HG02623 (cell line): ENCODE results near the gene MEF2D.

Experiments used
- ATAC-seq: cut with Tn5 transposase; IDR thresholded peaks from one replicate; pipeline ENCODE4 v1.9.1; 2021; ENCODE audit warnings: moderate library complexity; ENCODE audit not compliant: unreplicated experiment

Gene MEF2D

DNA sequence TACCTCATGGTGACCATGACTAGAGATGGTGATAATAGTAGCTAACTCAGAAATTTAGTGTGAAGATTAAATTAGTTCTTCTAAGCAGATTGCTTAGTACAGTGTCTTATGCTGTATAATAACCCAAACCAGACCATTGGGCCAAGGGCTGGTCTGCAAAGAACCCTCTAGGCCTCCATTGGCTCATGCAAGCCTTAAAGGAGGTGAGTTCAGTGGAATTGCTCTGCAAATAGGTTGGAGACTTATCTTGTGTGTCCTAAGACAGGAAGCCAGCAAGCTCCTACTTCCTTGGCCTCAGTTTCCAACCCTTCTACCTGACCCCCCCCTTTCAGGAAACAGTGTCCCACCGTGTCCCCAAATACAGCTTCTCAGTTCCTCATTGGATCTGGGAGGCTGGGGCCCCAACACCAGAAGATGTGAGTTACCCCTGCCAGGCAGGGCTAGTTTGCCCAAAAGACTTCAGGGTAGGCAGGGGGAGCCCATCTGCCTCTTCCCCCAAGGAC lies 1.9 kb upstream of the MEF2D start:
- no peak for ATAC-seq

DNA sequence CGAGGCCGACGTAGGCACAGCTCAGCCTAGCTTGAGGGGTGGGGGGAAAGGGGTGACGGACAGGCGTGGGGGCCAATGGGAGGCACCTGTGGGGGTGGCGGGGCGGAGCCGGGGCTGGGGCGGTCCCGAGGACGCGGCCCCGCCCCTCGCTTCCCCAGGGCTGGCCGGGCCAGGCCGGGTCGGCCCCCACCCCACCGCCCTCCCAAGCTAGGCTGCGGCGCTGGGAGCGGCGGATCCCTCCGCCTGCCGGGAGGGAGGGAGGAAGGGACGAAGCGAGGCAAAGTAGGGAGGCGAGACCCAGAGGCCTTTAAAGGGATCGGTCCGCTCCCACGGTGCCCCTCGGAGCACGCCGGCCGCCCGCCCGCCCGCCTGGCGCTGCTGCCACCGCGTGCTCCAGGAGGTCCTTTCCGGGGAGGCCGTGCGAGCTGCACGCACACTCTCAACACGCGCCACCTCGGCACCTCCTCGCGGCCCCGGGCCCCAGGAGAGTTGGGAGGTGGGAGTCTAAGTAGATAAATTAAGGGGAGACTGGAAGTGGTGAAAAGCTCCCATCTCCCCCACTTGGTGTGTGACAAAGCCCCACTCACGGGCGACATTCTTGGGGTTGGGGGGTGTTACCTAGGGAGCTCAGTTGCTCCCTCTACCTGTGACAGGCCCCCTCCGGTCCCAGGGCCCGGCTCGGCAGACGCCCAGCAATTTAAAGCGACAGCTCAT lies 375 bp upstream of the MEF2D start:
- peak; percentile 49 for ATAC-seq

DNA sequence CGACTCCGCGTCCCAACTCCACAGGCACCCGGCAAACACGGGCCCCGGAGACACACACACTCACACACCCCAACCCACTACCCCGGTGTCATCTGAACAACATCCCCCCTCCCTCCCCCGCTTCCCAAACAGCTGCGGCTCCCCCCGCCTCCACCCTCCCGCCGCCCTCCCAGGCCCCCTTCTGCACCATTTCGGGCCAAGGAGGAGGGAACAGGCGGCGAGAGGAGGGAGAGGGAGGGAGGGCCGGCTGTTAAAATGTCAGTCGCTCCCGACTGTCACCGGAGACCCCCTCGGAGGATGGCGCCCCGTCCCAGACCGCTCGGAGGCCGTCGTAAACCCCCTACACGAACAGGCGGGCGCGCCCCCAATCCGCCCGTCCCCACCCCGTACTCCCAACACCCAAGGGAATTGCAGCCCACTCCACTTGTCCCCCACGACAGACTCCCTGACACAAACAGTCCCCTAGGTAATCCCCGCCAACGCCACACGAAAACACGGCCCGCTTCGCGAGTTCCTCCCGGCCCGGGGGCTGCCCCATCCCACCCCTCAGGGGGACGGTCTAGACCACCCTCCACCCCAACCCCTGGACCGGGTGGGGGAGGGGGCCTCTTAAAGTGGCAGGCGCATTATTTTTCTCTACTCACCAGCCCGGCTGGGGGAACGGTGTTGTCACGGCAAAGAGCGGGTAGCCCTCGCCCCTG lies 583 bp downstream of the MEF2D start:
- ATAC-seq, result peak; percentile 0

DNA sequence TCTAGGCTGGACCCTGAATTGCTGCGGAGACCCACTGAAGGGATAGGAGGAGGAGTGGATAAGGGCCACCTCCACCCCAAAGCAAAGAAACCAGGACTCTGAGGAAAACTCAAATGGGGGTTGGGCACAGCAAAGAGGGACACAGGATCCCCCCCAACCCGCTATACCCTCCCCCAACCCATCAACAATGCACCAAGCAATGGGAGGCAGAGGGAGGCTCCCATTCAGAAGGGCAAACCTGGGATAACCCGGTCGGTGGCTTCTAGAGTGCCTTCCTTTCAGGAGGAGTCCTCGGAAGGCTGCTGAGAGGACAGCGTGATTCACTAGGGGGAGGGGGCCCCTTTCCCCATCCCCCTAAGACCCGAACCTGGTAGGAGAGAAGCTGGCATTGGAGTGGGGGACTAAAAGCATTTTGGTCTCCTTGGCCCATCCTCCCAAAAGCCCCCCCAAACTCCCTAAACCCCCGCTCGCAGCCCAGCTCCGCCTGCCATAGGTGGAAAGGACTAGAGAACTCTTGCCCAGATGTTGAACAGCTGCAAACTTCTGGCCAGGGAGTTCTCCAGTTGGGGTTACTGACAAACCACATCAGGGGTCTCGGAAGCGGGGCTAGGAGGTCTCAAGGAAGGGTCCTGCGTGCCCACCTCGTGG lies 1.3 kb downstream of the MEF2D start:
- no peak for ATAC-seq

DNA sequence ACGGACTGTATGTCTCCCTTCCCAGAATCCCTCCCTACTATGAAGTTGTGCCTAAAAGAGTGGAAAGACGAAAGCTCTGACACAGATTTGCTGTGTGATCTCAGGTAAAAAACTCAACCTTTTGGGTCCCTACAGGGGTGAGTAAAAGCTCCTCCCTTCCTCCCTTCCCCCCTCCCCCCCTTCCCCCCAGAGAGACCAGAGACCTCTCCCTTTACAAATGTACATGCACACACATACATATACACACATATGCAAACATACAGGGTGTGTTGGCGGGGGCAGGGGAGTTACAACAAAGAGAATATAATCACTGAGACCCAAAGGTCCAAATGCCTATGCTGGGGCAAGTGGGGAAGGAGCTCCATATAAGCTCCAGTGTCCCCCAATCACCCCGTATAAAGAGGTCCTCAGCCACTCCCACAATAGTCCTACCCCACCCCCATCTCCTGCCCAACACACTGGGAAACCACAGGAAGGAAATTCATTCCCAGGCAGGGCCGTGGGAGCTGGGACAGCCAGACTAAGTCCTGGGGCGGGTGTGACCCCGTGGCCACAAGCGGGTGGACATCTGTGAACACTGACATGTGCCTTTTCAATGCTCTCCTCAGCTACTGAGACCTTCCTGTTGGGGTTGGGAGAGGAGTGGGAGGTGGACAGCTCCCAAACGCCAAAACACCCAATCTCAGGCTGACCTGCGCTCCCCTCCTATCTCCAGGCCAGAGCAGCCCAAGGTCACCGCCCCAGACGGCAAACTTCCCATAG lies 2.0 kb downstream of the MEF2D start:
- ATAC-seq, result no peak

DNA sequence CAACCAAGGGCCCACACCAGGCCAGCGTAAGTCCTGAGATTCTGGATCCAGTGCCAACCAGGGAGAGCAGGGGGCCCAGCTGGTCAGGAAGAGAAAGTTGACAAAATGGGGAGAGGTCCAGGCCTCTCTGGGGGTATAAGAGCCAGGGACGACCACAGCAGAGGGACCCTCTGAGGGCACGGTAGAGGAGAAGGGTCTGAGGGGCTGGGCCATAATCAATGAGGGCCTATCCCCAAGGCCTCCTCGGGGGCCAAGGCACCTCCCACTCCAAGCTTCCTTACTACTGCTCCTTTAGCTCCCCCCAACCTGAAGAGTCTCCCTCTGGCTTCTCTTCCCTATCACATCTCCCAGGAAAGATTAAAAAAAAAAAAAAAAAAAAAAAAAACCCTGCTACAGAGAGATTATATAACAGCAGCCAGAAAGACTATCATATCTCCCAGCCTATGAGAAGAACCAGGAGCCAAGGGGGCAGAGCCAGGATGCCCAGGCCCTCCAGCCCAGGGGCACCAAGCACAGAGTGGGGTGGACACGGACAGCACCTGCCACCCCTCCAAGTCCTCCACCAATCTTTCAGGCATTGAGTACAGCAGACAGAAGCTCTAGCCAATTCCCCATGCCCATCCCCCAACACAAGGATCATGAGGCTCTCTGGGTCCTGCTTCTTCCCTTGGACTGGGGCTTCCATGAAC lies 2.7 kb downstream of the MEF2D start:
- no peak for ATAC-seq

DNA sequence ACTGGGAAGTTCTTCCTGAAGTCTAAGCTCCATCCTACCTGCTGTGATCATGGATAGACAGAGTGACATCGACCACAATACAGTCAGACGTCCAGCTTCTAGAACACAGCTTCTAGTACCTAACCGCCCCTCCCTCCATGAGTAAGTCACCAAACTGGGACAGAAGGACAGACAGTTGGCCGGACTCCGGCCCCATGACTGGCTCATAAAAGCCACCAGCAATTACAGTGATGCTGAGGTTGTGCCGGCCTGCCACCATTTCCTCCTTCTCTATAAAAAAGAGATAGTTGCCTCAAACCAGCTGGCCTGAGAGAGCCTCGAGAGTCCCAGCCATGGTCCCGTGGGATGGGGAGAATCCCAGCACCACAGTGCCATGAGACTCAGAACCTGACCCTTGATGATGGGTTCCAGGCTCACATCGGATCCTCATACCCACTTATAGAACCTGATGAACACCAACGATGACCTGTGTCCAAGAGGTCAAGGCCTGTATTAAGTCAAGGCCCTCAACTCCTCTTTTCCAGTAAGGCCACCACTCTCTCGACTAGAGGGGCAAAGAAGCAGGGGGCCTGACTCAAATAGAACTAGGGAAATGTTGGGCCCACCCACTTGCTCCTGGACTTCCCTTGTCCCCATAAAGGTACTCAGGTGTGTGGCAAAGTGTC lies 3.4 kb downstream of the MEF2D start:
- ATAC-seq, result no peak

DNA sequence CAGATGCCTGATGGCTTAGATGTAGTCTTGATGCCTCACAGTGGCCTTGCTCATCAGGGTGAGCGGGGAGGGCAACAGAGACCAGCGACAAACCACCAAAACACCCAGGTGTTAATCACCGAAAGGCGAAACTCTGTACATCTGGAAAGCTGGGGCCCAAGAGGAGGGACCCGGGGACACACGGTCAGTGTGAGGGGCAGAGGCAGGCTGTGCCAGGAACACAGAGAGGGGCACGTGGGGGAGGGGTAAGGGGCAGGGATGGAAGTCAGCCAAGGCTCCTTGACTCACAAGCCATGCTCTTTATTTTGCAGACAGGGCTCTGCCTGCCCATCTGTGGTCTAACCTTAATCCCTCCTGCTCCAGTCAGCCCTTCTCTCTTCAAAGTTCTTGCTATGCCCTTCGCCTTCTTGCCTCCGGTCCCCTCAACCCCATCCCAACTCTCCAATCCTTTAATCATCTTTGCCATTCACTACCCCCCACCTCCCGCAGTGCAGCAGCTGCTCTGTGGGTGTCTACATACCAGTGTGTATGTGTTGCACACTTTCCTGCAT lies 4.3 kb downstream of the MEF2D start:
- ATAC-seq, result no peak

DNA sequence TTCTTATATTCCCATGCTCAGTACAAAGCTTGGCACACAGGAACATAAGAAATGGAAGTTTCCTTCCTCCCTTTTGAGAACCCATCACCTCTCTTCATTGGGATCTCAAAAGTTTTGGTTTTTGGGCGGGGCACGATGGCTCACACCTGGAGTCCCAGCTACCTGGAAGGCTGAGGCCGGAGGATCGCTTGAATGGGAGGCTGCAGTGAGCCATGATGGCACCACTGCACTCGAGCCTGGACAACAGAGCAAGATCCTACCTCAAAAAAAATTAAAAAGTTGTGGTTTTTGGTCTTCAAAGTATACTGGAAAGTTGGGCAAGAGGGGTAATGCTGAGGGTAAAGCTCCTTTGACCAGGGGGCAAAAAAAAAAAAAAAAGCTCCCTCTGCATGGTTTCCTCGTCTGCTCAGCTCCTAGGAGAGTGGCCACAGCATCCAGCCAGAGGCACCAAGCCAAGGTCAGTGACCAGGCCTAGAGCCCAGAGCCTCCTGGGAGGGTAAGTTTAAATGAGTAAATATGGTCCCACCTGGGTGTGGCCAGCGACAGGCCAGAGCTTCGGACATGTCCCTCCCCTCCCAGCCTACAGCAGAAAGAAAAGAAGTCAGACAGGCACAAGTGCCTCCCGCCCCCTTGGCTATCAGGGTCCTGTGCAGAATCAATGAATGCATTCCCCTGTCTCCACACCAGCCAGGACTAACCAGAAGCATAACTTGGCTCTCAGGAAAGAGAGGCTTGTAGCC lies 5.0 kb downstream of the MEF2D start:
- ATAC-seq, result no peak

DNA sequence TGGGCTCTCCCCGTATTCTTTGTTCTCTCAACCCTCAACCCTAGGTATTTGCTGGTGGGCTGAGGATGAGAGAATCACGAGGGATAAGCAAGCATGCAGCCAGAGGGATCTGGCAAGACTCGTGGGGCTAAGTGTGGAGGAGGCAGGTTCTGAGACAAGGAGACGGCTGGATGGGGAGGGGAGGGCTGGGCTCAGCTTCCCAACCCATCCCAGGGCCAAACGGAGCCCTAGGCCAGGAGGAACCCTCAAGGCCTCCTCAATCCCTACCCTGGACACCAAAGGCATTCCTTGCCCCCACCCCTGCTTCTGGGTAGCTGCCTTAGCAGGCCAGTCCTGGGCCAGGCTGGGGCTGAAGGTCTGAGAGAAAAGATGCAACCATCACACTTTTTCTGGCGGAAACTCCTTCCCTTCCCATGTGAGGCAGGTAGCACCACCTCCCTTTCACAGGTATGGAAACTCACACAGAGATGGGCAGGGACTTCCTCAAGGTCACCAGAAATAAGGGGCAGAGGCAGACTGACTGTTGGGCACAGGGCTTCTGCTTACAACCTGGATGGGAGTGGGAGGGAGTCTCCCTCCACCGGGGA lies 6.2 kb downstream of the MEF2D start:
- ATAC-seq, result no peak

DNA sequence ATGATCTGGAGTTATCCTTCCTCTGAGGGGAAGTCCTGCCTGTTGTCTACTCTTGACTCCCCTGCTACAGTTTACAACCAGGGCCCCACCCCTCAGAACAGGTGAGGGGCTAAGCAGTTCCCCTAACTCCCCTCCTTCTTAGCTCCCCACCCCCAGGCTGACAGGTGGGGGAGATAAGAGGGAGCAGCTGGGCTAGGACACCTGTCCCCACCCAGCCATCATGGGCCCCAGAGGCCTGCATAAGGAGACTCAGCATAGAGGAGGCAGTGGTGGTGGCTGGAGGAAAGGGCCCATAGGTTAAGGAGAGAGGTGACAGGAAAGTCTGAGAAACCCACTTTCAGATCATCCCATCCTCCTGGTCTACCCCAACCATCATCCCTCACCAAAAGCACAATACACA lies 6.8 kb downstream of the MEF2D start:
- ATAC-seq, result no peak

DNA sequence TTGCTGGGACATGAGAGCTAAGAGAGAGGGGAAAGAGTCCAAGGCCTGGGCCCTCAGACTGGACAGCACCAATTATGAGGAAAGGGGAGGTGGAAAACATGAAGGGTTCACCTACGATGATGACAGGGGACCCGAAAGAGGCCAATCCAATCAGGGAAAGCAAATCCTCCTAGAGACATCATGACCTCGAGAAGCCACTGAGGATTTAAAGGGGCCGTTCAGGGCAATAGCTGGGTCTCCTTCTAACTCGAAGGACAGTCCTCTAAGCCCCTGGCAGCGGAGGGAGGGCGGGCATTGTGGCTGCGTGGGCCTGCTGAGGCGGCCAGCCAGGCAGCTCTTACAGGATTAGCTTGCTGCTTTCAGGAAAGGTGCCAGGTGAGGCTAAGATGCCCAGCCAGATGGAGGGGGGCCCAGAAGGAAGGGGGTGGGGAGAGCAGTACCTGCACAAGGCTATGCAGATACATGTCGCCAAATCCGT lies 7.4 kb downstream of the MEF2D start:
- no peak for ATAC-seq

DNA sequence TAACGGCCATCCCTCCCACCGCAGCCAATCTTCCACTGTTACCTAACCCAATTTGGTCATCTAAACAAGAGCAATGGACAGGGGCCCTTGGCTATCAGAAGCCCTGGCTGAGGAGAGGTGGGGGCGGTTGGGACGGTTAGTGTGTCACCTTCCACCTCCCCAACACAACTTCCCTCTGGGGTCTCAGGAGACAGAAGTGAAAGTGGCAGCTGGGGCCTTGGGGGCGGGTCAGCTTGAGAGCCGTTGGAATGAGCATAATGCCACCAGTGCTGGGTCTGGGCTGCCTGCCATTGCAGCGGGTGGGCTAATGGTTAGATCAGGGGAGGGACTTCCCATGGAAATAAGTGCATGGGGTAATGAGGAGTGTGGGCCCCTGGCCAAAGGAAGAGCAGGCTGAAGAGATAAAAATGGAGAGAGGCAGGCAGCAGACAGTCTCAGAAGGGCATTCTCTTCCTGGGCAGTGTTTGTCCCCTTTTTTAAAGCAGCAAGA lies 7.9 kb downstream of the MEF2D start:
- no peak for ATAC-seq

DNA sequence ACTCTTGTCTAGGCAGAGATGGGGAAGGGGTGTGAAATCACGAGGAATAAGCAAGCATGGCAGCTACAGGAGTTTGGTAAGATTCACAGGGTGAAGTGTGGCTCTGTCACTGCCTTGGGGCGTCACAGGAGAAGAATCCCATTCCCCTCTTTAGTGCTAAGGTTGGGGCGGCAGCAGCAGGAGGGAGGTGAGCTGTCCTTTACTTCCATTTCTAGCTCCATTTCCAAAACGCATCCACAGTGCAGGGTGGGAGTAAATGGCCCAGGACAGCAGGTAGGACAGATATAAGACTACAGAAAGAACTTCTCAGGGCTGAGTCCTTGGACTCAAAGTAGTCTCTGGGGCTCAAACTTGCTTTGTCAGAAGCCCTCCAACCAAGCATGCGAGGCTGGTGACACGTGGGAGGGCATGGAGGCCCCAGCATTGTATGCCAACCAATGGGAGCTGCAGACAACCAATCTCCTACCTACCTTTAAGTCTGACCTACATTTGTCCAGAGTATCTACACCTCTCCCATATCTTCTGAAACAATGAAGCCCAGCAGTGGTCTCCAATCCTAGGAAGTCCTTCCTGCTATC lies 8.5 kb downstream of the MEF2D start:
- ATAC-seq, result no peak

DNA sequence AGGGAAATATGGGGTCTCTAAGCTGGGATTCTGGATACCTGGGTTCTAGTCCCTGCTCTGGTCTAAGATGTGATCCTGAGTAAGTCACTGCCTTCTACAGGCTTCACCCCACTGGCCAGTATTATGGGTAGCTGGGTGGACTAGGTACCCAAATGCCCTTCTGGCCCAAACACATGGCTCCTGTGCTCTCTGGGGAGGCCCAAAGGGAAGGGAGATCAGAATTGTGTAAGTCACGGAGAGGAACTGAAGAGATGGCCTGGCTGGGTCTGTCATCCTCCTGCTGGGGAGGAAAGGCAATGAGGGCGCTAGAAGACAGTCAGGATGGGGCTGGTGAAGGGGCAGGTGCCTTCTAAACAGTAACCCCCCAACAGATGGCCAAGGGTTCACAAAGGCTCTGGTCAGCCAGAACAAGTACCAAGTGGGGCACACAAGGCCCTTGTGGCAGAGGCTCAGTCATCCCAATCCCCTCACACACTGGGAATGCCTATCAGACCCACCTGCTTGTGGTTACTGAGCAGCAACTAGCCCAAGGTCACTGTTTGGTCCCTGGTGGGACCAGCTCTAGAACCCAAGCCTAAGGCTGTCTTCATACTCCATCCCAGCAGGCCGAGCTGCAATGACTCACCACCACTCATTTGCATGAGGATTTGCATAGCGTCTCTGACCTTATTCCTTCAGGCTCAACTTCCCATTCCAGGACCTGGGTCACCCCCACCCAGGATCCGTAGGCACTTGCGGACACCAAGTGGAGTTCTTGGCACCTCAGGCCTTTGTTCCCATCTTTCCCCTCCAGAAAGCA lies 9.2 kb downstream of the MEF2D start:
- no peak for ATAC-seq

DNA sequence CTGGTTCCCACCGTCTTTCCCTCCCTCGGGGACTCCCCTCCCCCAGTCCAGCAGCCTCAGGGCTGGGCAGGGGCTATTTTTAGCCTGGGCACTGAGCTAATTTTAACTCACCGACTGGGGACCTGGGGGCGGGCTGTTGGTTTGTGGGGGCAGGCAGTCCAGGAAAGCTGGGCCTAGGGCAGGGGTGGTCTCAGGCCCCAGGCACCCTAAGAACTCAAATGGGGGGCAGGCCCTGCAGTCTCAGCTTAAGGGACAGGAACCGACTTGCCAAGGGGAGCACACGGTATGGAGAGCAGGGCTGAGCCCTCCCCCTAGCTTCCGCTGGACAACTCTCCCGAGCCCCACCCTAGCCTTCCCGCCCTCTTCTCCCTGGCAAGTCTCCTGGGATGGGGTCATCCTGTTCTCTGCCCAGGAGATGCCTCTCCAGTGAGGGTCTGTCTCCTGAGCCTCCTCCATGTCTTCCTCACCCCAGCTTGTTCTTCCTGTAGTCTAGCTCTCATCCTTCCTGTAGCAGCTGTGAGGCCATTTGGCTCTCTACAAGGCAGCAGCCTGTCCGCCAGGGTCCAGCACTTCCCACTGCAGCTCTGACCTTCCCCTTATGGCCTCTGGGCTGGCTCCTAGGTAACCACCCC lies 10.1 kb downstream of the MEF2D start:
- no peak for ATAC-seq

DNA sequence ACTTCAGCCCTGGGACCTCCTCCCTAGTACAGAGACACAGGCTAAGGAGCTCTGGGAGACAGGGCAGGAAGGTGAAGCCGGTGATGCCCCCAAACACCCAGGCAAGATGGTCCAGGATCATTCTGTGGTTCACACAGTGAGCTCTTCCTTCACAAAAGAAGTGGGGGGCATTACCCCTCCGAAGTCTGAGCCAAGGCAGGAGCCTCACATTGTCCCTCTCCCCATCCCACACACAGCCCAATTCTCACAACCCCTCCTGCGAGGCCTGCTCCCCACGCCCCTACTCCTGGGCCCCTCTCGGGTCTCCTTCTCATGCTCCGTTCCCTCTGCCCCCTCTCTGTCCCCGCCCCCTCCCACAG lies 10.7 kb downstream of the MEF2D start:
- ATAC-seq, result no peak
